Lower leg skin (tissue), 4 donors: ENCODE results near the gene FAM174C. TPM values are rescaled to one million over a fixed set of nuclear protein-coding genes. Genes with fewer than 3 reads are reported as not detected.
"Not testable (repeated sequence)": the region's sequence is repeated elsewhere in the genome, so short reads cannot be mapped to it uniquely, and the experiment has no call there.

Source experiments
- DNase-seq, 2 donors: peaks; one replicate each; pipeline ENCODE4 v3.0.0-alpha.2; 2019; ENCODE audit warnings: low spot score in 2 of 2
- H3K4me3 ChIP-seq: fragments of 200-600 bp; sonication (generic); 2 replicates; pipeline ENCODE4 v1.5.1; 2017; ENCODE audit warnings: mild to moderate bottlenecking, low read depth; ENCODE audit not compliant: poor library complexity, severe bottlenecking
- POLR2A ChIP-seq, 2 donors: fragments of 450-650 bp; IDR thresholded peaks; one replicate each; pipeline ENCODE4 v1.6.1; 2016 to 2017; ENCODE audit warnings: antibody characterized with exemption in 2 of 2, mild to moderate bottlenecking in 1 of 2, moderate library complexity in 1 of 2
- WGBS, 2 donors: methylation state at CpG; one replicate each; pipeline ENCODE4 v1.1.5; 2018; 5-methylcytosine and 5-hydroxymethylcytosine counted together
- intact Hi-C: fragments of 100-400 bp; cut with DNase I; formaldehyde crosslinking; loops from one replicate; pipeline ENCODE4 v1.15.0; 2023; ENCODE audit warnings: low total_unique reads
- total RNA-seq, 4 donors: library from RNA; depleted of rRNA; stranded (reverse); fragments of >200 nt; gene quantifications; one replicate each; pipeline ENCODE4 v1.1.0, GENCODE V29; 2016
- TF ChIP-seq, protein P1 (sequence below), 3 donors: fragments of 450-650 bp; IDR thresholded peaks; one replicate each; pipeline ENCODE4 v1.5.1; 2016; ENCODE audit warnings: antibody characterized with exemption in 3 of 3, mild to moderate bottlenecking in 3 of 3, moderate library complexity in 2 of 3

Gene FAM174C
- total RNA-seq, 4 donors from 2014 or later = 66.3 to 74.1 (median 68.8) TPM

GRCh38 chr19:1316466-1316865 is 41.1 kb downstream of the FAM174C start:
- DNase-seq = no peak
- intact Hi-C loops = no loop called here
- no peak overlapping the region for H3K4me3 ChIP-seq
- no peak for TF ChIP-seq POLR2A (IDR thresholded peaks at IDR 0.05)
- TF ChIP-seq, protein P1, sequence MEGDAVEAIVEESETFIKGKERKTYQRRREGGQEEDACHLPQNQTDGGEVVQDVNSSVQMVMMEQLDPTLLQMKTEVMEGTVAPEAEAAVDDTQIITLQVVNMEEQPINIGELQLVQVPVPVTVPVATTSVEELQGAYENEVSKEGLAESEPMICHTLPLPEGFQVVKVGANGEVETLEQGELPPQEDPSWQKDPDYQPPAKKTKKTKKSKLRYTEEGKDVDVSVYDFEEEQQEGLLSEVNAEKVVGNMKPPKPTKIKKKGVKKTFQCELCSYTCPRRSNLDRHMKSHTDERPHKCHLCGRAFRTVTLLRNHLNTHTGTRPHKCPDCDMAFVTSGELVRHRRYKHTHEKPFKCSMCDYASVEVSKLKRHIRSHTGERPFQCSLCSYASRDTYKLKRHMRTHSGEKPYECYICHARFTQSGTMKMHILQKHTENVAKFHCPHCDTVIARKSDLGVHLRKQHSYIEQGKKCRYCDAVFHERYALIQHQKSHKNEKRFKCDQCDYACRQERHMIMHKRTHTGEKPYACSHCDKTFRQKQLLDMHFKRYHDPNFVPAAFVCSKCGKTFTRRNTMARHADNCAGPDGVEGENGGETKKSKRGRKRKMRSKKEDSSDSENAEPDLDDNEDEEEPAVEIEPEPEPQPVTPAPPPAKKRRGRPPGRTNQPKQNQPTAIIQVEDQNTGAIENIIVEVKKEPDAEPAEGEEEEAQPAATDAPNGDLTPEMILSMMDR (IDR thresholded peaks at IDR 0.05) = no peak
- WGBS, 2 donors = 74 to 79% methylated on average over 12 to 13 of the region's 13 CpGs

- WGBS, 2 donors = 61 to 62% methylated on average over 17 of the region's 17 CpGs
- TF ChIP-seq, protein P1 (IDR thresholded peaks at IDR 0.05) = no peak
- no peak for TF ChIP-seq POLR2A (IDR thresholded peaks at IDR 0.05)
- DNase-seq = no peak
- intact Hi-C loops = no loop called here
- H3K4me3 ChIP-seq = no peak overlapping the region
Observed at GRCh38 chr19:1317274-1318003, 42.1 kb downstream of the FAM174C start.

GRCh38 chr19:1318678-1319471 is 43.5 kb downstream of the FAM174C start:
- intact Hi-C loops = no loop called here
- DNase-seq = no peak
- no peak overlapping the region for H3K4me3 ChIP-seq
- TF ChIP-seq, protein P1 (IDR thresholded peaks at IDR 0.05) = no peak
- no peak for TF ChIP-seq POLR2A (IDR thresholded peaks at IDR 0.05)
- WGBS, 2 donors = 47 to 49% methylated on average over 35 to 45 of the region's 46 CpGs

DNA sequence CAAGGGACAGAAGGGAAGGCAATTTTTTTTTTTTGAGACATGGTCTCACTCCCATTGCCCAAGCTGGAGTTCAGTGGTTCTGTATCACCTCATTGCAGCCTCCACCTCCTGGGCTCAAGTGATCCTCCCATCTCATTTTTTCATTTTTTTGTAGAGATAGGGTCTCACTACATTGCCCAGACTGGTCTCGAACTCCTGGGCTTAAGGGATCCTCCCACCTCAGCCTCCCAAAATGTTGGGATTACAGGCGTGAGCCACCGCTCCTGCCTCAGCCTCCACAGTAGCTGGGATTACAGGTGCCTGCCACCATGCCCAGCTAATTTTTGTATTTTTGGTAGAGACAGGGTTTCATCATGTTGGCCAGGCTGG is 44.9 kb downstream of the FAM174C start:
- DNase-seq, H3K4me3 ChIP-seq, intact Hi-C loops: not testable (repeated sequence)
- WGBS, 2 donors = 90 to 95% methylated on average over 3 of the region's 3 CpGs

DNA sequence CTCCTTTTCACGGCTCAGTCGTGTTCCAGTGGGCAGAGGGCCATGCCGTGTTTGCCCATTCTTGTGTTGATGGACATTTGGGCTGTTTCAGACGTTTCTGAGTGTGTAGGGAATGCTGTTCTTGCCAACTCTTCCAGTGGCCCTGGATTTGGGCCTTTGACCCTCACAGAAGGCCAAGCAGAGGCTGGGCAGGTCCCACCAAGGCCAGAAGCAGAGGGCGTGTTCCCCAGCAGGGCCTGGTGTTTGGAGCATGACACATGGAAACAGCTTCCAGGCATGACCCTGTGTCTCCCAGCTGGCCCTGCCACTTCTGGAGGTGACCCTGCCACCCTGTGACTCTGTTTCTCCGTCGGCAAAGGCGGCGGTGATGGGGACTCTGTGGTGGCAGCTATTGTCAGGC is 46.2 kb downstream of the FAM174C start:
- intact Hi-C loops = no loop called here
- no peak for DNase-seq
- 74 to 81% methylated on average over 5 to 9 of the region's 9 CpGs for WGBS, 2 donors
- no peak overlapping the region for H3K4me3 ChIP-seq
- TF ChIP-seq, protein P1 (IDR thresholded peaks at IDR 0.05) = no peak
- TF ChIP-seq POLR2A (IDR thresholded peaks at IDR 0.05) = no peak

DNA sequence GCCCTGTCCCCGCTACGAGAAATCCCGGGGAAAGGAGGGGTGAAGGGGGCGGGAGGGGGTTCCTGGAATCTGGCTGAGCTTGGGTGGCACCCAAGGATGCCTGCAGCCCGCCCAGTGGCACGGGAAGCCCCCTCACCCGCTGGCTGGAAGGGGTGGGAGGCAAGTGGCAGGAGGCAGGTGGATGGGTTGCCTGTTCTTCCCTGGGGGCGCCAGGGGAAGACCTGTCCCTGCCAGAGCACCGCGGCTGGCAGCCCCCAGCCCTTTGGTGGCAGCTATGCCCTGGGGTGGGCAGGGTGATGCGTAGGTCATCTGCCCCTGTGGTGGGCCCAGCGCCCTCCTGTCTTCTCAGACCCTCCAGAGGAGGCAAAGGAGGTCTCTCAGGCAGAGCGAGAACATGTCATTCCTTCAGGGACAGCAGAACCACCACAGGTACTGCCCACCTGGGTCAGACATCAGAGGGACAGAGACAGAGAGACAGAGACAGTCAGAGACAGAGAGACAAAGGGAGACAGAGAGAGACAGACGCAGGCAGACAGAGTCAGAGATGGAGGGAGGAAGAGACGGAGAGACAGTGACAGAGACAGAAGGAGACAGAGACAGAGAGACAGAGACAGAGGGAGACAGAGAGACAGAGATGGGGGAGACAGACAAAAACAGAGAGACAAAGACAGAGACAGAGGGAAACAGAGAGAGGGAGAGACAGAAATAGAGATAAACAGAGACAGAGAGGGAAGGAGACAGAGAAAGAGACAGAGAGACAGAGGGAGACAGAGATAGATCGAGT is 47.1 kb downstream of the FAM174C start:
- TF ChIP-seq, protein P1 (IDR thresholded peaks at IDR 0.05) = no peak
- no peak for TF ChIP-seq POLR2A (IDR thresholded peaks at IDR 0.05)
- WGBS, 2 donors = 74 to 80% methylated on average over 15 to 16 of the region's 16 CpGs
- intact Hi-C loops = no loop called here
- no peak for DNase-seq
- H3K4me3 ChIP-seq = no peak overlapping the region
